Measurements from ENCODE around the gene GAL.

GAL gene

DNA sequence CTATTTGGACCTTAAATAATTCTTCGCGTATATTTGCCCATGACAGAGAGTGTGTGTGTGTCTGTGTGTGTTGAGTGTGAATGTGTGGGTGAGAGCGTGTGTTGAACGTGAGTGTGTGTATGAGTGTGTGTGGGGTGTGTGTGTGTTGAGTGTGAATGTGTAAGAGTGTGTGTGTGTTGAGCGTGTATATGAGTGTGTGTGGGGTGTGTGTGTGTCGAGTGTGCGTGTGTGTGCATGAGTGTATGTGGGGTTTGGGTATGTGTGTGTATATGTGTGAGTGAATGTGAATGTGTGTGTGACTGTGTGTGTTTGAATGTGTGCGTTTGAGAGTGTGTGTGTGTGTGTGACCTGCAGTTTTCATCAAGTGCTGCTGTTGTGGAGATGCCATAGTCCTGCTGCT lies 26.8 kb downstream of the GAL start:
- Histone ChIP-seq H3K4me3 (ENCODE audit: insufficient read depth, low read length, poor library complexity, severe bottlenecking) (no peak overlapping the region), H3K27me3 (ENCODE audit: low read length) (no peaks in the 10 kb centered on the region), H3K4me2 (ENCODE audit: low read depth, low read length, poor library complexity, severe bottlenecking) (no peak overlapping the region), H4K20me1 (ENCODE audit: low read depth, low read length) (no peaks in the 10 kb centered on the region), H3K79me2 (ENCODE audit: insufficient read depth, low read length) (no peaks in the 10 kb centered on the region), H2AFZ (ENCODE audit: low read depth, low read length, severe bottlenecking) (no peak overlapping the region), H3F3A (ENCODE audit: insufficient read depth) (no peaks in the 10 kb centered on the region), H3K27ac (ENCODE audit: low read depth, low read length) (no peak overlapping the region), H3K9ac (ENCODE audit: low read length) (no peak overlapping the region), H3K9me3 (ENCODE audit: insufficient read depth, low read length) (no peaks in the 10 kb centered on the region), H3K36me3 (ENCODE audit: low read length) (no peaks in the 10 kb centered on the region), H3K9me2 (replicated peaks; ENCODE audit: insufficient read depth, low read length) (no peaks in the 10 kb centered on the region)
- TF ChIP-seq EZH2phosphoT487 (conservative IDR thresholded peaks at IDR 0.05; ENCODE audit: low read length), result no peak
- TF ChIP-seq, protein P1, sequence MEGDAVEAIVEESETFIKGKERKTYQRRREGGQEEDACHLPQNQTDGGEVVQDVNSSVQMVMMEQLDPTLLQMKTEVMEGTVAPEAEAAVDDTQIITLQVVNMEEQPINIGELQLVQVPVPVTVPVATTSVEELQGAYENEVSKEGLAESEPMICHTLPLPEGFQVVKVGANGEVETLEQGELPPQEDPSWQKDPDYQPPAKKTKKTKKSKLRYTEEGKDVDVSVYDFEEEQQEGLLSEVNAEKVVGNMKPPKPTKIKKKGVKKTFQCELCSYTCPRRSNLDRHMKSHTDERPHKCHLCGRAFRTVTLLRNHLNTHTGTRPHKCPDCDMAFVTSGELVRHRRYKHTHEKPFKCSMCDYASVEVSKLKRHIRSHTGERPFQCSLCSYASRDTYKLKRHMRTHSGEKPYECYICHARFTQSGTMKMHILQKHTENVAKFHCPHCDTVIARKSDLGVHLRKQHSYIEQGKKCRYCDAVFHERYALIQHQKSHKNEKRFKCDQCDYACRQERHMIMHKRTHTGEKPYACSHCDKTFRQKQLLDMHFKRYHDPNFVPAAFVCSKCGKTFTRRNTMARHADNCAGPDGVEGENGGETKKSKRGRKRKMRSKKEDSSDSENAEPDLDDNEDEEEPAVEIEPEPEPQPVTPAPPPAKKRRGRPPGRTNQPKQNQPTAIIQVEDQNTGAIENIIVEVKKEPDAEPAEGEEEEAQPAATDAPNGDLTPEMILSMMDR (IDR thresholded peaks at IDR 0.05; ENCODE audit: insufficient read depth, low read length, poor library complexity, severe bottlenecking), result no peak

DNA sequence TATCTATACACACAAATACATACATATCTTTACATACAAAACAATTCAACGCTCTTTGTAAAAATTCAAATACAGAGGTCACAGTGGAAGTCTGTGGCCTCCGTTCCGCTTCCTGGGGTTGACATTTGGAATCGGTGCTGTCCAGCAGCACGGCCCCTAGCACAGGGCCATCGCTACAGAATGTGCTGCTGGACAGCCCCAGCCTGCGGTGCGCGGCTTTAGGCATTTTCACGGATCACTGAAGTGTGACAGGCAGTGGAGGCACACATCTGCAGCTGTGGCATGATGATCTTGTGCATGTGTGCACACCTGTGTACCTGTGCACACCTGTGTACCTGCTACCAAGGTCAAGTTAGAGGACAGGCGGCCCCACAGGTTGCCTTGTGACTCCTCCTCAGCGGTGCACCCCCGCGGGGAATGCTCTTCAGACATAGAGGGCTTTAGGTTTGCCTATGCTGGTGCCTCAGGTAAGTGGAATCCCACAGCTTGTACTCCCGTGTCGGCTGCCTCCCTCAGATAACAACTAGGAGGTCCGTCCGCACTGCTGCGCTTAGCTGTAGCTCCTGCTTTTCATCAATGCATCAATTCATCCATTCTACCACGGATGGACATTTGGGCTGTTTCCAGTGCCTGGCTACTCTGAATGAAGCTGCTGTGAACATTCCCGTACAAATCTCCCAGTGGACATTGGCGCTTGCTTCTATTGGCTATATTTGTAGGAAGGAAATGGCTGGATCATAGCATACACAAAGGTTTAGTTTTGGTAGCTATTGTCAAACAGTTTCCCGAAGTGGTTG lies 29.9 kb downstream of the GAL start:
- Histone ChIP-seq H3K9ac (ENCODE audit: low read length) (no peak overlapping the region), H2AFZ (ENCODE audit: low read depth, low read length, severe bottlenecking) (no peak overlapping the region), H3K36me3 (ENCODE audit: low read length) (no peaks in the 10 kb centered on the region), H4K20me1 (ENCODE audit: low read depth, low read length) (no peaks in the 10 kb centered on the region), H3F3A (ENCODE audit: insufficient read depth) (no peaks in the 10 kb centered on the region), H3K4me2 (ENCODE audit: low read depth, low read length, poor library complexity, severe bottlenecking) (no peak overlapping the region), H3K79me2 (ENCODE audit: insufficient read depth, low read length) (no peaks in the 10 kb centered on the region), H3K9me3 (ENCODE audit: insufficient read depth, low read length) (no peaks in the 10 kb centered on the region), H3K9me2 (replicated peaks; ENCODE audit: insufficient read depth, low read length) (no peaks in the 10 kb centered on the region), H3K27ac (ENCODE audit: low read depth, low read length) (no peak overlapping the region), H3K27me3 (ENCODE audit: low read length) (no peaks in the 10 kb centered on the region), H3K4me3 (ENCODE audit: insufficient read depth, low read length, poor library complexity, severe bottlenecking) (no peak overlapping the region)
- TF ChIP-seq, protein P1 (IDR thresholded peaks at IDR 0.05; ENCODE audit: insufficient read depth, low read length, poor library complexity, severe bottlenecking), result no peak
- no peak for TF ChIP-seq EZH2phosphoT487 (conservative IDR thresholded peaks at IDR 0.05; ENCODE audit: low read length)

DNA sequence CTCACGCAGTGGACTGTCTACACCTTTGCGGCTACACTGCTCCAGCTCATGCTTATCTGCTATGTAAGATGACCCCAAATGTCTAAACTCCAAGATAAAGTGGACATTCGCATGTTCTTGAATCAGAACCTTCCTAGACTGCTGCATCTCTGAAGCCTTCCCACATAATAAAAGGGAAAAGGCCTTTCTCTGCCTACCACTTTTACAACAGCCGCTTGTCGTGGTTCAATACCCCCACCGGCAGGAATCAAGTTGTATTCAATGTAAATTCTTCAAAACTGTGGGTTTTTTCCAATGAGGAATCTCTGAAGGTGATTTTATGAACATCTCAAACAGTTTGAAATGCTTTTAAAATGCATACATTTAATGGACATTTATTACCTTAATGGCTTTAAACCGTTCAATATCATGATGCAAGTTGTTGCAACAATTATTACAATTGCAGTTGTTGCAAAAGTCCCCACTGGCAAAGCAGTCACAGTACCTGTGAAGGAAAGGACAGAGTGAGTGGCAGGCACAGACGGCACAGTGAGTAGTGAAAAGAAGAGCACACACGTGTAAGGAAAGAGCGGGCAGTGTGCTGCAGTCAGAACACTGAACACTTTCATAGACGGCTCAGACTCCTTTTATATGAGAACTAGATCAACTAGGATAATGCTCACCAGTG lies 31.2 kb downstream of the GAL start:
- TF ChIP-seq, protein P1 (IDR thresholded peaks at IDR 0.05; ENCODE audit: insufficient read depth, low read length, poor library complexity, severe bottlenecking), result no peak
- no peak for TF ChIP-seq EZH2phosphoT487 (conservative IDR thresholded peaks at IDR 0.05; ENCODE audit: low read length)
- H3K27me3 ChIP-seq (ENCODE audit: low read length), result no peaks in the 10 kb centered on the region
- H3K4me2 ChIP-seq (ENCODE audit: low read depth, low read length, poor library complexity, severe bottlenecking), result no peak overlapping the region

More for the DNA sequence above, 31.2 kb downstream of the GAL start:
- Histone ChIP-seq H3K36me3 (ENCODE audit: low read length) (no peaks in the 10 kb centered on the region), H3K79me2 (ENCODE audit: insufficient read depth, low read length) (no peaks in the 10 kb centered on the region), H2AFZ (ENCODE audit: low read depth, low read length, severe bottlenecking) (no peak overlapping the region), H3F3A (ENCODE audit: insufficient read depth) (no peaks in the 10 kb centered on the region), H3K9ac (ENCODE audit: low read length) (no peak overlapping the region), H3K4me3 (ENCODE audit: insufficient read depth, low read length, poor library complexity, severe bottlenecking) (no peak overlapping the region), H3K27ac (ENCODE audit: low read depth, low read length) (no peak overlapping the region), H3K9me2 (replicated peaks; ENCODE audit: insufficient read depth, low read length) (no peaks in the 10 kb centered on the region), H3K9me3 (ENCODE audit: insufficient read depth, low read length) (no peaks in the 10 kb centered on the region), H4K20me1 (ENCODE audit: low read depth, low read length) (no peaks in the 10 kb centered on the region)
